Astrocyte of the cerebellum (primary cell): Measurements from ENCODE around the gene RAC2.

Experiments
- DNase-seq: peaks from one replicate; pipeline ENCODE4 v3.0.0-alpha.2; 2011; ENCODE audit warnings: low read depth
- H3K4me3 ChIP-seq: 2 replicates; pipeline ENCODE4 v1.5.1; 2011; ENCODE audit warnings: mild to moderate bottlenecking, low read depth, low read length, moderate library complexity
- CTCF ChIP-seq: IDR thresholded peaks from 2 replicates; pipeline ENCODE4 v1.5.1; 2012; ENCODE audit warnings: low read length, low read depth, moderate library complexity, mild to moderate bottlenecking; ENCODE audit errors: missing control alignments
- in situ Hi-C: cut with HindIII; loops from 2 replicates; pipeline ENCODE4 v1.10.0; 2017; ENCODE audit warnings: low sequenced_read_pairs

The RAC2 gene

DNA sequence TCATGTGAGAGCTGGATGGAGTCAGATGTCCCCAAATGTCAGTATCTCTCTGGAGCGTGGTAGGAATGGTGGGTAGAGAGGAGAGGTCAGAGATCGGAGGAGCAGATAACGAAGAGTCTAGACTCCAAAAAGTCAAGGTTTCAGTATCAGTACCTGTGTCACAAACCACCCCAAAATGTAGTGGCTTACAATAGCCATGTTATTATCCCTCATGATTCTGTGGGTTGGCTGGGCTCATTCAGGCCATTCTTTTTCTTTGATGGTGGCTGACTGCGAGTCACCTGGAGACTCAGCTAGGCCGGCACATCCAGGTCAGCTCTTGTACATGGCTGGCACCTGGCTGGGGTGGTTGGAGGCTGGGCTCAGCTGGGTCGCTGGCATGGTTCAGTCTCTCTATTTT, 24.5 kb downstream of the RAC2 start:
- in situ Hi-C loops = no loop called here
- no peak for DNase-seq
- H3K4me3 ChIP-seq = no peak overlapping the region
- TF ChIP-seq CTCF = no peak

DNA sequence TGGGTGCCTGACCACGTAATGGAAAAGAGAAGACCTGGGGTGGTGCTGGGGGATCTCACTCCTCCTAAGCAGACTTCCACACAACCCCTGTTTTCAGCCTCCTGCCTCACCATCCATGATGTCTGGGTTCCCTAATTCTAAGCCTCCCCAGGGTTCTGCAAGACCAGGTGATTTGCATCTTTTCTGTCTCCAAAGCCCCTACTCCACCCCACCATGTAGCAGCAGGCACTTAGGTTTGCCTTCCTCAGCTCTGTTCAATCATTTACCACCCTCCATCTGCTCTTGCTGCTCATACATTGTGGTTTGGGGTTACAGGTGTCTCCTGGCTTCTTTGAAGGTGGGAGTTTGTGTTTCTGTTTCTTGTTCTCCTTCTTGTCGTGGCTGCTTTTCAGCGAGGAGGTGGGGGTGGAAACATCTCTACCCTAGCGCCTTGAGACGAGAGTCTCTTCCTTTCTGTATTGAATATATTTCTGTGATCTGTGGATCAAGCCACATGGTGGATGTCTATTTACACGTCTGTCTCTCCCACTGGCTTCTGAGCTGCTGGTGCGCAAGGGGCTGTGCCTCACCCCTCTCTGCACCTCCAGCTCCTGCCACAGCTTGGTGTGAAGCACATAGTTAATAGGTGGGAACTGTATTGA, 25.2 kb downstream of the RAC2 start:
- TF ChIP-seq CTCF = no peak
- H3K4me3 ChIP-seq = no peak overlapping the region
- DNase-seq = no peak
- in situ Hi-C loops = no loop called here

DNA sequence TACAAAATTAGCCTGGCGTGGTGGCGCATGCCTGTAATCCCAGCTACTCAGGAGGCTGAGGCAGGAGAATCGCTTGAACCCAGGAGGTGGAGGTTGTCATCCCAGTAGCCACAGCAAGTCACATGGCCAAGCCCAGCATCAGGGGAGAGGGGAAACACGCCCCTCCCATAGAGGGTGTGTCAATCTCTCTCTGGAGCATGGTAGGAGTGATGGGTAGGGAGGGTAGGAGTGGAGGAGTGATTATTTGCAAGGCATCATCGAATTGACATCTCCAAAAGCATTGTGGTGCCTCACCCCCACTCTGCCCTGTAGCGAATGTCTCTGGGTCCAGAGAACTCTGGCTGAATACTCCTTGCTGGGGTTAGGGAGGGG, 25.7 kb downstream of the RAC2 start:
- no peak overlapping the region for H3K4me3 ChIP-seq
- DNase-seq = no peak
- TF ChIP-seq CTCF = no peak
- in situ Hi-C loops = no loop called here

DNA sequence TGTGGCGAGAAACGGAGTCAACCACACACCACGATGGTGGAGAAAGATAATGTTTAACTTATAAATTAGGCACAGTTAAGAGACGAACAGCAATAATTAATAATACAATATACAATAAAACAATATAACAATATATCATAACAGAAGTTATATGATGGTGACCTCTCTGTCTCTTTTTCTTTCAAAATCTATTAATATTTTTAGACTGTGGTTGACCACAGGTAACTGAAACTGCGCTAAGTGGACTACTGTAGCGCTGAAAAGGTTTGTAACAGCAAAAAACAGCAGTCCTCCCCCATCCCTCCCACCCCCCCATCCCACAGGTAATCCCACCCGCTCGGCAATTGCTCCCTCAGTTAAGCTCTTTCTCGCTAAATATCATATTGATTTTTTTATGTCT, 28.2 kb downstream of the RAC2 start:
- in situ Hi-C loops = no loop called here
- DNase-seq = no peak
- H3K4me3 ChIP-seq = no peak overlapping the region
- no peak for TF ChIP-seq CTCF

- TF ChIP-seq CTCF = no peak
- in situ Hi-C loops = no loop called here
- no peak for DNase-seq
- no peak overlapping the region for H3K4me3 ChIP-seq
Observed at GRCh38 chr22:37214731-37215030, 29.4 kb downstream of the RAC2 start.

GRCh38 chr22:37213941-37214730, 29.9 kb downstream of the RAC2 start:
- H3K4me3 ChIP-seq = no peak overlapping the region
- in situ Hi-C loops = no loop called here
- no peak for DNase-seq
- TF ChIP-seq CTCF = no peak
